Stomach (tissue), 4 donors: Measurements from ENCODE around the gene SFT2D3.

Source experiments
- EP300 ChIP-seq: sonication (generic); formaldehyde crosslinking; IDR thresholded peaks from one replicate; pipeline ENCODE4 v1.6.1; 2017; ENCODE audit warnings: antibody characterized with exemption
- TF ChIP-seq, protein P1 (sequence below), 7 experiments: fragments of 450-650 bp in 4 of 7; fragments of 200-600 bp in 3 of 7; sonication (generic) in 3 of 7; IDR thresholded peaks; one replicate each; pipeline ENCODE4 v1.5.1; 2016 to 2019; ENCODE audit warnings: antibody characterized with exemption in 7 of 7, control low read depth in 2 of 7, mild to moderate bottlenecking in 1 of 7

DNA sequence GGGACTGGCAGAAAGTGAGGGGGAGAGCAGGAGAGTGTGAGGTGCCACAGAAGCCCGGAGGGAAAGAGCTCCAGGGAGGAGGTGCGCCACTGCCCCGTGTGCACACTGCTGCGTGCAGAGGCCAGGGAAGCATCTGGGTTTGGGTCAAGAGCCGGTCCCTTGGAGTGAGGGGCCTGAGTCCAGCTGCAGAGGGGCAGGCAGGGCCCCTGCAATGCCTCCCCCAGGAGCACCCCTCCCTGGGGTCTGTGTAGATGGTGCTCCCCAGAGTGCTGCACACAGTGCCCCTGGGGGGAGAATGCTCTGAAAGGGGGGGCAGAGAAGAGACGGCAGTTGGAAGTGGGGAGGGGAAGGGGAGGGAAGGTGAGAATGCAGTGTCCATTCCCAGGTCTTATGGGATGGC, 22.3 kb upstream of the SFT2D3 start:
- TF ChIP-seq, protein P1, sequence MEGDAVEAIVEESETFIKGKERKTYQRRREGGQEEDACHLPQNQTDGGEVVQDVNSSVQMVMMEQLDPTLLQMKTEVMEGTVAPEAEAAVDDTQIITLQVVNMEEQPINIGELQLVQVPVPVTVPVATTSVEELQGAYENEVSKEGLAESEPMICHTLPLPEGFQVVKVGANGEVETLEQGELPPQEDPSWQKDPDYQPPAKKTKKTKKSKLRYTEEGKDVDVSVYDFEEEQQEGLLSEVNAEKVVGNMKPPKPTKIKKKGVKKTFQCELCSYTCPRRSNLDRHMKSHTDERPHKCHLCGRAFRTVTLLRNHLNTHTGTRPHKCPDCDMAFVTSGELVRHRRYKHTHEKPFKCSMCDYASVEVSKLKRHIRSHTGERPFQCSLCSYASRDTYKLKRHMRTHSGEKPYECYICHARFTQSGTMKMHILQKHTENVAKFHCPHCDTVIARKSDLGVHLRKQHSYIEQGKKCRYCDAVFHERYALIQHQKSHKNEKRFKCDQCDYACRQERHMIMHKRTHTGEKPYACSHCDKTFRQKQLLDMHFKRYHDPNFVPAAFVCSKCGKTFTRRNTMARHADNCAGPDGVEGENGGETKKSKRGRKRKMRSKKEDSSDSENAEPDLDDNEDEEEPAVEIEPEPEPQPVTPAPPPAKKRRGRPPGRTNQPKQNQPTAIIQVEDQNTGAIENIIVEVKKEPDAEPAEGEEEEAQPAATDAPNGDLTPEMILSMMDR (IDR thresholded peaks at IDR 0.05): no peak
- no peak for TF ChIP-seq EP300
